NCI-H1436 treated with DMSO at 0.1 percent for 48 hours (cell line): ENCODE data around the gene STH.
"Not testable (repeated sequence)": the region's sequence is repeated elsewhere in the genome, so short reads cannot be mapped to it uniquely, and the experiment has no call there.

Source experiments
- DNase-seq: peaks from one replicate; lab custom pipeline; 2025; lab: John Stamatoyannopoulos, UW

STH gene, protein sequence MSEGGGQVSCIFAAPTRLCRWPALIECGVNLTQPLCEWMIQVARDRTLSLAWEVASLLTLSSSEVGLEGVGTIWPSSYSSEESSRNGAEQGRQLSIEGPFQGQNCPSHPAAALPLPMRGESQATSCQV

DNA sequence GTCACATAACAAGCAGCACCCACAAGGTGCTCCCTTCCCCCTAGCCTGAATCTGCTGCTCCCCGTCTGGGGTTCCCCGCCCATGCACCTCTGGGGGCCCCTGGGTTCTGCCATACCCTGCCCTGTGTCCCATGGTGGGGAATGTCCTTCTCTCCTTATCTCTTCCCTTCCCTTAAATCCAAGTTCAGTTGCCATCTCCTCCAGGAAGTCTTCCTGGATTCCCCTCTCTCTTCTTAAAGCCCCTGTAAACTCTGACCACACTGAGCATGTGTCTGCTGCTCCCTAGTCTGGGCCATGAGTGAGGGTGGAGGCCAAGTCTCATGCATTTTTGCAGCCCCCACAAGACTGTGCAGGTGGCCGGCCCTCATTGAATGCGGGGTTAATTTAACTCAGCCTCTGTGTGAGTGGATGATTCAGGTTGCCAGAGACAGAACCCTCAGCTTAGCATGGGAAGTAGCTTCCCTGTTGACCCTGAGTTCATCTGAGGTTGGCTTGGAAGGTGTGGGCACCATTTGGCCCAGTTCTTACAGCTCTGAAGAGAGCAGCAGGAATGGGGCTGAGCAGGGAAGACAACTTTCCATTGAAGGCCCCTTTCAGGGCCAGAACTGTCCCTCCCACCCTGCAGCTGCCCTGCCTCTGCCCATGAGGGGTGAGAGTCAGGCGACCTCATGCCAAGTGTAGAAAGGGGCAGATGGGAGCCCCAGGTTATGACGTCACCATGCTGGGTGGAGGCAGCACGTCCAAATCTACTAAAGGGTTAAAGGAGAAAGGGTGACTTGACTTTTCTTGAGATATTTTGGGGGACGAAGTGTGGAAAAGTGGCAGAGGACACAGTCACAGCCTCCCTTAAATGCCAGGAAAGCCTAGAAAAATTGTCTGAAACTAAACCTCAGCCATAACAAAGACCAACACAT lies at the start of gene STH:
Gene STH, plus strand, starts transcription at position 264 of the 913 bp plus-strand sequence. Its CDS starts 30 bp downstream, at position 294.
- no peak for DNase-seq

DNA sequence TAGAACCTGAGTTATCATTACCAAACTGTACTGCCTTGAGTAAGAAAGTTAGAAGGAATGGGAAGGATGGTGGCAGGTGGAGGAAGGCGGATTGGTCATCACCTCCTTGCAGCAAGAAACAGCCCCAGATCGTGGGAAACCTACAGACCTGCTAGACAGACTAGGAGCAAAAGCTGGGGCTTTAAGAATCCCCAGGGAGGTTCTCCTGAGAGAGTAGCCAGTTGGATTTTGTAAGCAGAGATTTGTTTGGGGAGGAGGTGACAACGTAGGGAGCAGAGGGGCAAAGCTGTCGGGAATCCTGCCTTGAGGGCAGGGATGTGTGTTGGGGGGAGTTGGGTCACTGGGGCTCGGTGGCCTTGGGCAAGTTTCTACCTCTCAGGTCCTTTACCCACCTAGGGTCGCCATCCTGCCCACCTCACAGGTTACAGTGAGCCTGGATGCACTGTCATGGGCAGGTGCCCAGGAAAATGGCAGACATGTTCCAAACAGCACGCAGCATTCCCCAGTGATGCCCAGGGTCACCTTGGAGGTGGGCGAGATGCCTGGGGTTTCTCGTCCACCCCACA lies 49.2 kb upstream of the STH start:
- no peak for DNase-seq

DNA sequence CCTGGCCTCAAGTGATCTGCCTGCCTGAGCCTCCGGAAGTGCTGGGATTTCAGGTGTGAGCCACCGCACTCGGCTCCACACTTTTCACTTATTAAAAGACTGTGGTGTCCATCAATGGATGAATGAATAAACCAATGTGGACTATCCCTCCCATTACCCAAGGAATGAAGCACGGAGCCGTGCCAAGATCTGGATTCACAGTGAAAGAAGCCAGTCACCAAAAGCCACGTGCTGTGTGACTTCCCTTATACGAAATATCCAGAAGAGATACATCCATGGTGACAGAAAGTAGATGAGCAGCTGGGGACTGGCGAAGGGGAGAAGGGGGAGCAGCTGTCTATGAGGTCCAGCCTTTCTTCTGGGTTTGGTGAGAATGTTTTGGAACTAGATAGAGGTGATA lies 48.2 kb upstream of the STH start:
- no peak for DNase-seq

DNA sequence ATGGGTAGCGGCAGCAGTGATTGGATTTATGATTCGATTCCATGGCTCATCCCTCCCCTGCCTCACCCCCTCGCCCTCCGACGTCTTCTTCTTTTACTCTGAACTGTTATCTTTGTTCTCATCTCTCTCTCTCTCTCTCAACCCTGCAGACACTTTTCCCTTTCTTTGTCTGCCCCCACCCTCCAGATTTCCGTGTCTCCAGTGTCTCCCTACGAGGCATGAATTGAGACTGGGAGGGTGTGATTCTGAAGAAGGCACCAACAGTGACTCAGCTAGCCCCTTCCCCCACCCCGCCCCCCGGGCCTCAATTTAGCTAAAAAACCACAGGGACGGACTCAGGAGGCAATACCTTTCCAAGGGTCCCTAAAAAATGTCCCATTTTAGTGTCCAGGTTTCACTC lies 47.6 kb upstream of the STH start:
- no peak for DNase-seq

DNA sequence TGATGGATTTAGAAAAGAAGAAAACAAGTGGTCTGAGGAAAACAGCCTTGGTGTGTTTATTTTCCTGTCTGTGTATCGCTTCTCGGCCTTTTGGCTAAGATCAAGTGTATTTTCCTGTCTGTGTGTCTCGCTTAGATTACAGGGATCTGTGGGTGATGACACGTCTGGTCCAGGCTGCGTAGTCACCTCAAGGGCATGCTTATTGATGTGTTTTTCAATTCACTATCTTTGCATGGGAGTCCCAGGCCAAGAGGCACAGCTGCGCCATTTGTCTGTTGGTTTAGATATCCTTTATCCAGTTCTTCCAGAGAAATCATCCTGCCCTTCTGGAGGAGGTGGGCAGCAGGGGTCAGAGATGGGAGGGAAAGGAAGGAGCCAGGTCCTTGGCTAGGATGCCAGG lies 47.1 kb upstream of the STH start:
- DNase-seq, result no peak

DNA sequence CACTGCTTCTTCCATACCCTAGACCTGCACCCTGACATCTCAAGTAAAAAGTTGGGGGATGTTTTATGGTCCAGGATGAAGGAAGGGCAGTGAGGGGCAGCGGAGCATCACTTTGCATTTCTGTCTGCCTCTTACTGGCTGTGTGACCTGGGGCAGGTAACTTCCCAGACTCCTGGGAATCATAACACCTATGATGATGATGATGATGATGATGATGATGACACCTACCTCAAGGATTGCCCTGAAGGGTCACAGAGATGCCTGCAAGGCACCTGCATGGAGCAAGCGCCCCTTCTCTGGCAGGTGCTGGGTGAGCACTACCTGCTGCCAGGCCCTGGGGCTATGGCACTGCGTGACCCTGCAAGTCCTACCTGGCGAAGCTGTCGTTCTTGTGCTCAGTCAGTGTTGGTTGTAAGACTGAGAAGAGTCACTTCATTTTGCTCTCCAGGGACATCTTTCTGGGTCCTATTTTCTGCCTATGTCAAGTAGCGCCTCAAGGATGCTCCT lies 46.2 kb upstream of the STH start:
- no peak for DNase-seq

DNA sequence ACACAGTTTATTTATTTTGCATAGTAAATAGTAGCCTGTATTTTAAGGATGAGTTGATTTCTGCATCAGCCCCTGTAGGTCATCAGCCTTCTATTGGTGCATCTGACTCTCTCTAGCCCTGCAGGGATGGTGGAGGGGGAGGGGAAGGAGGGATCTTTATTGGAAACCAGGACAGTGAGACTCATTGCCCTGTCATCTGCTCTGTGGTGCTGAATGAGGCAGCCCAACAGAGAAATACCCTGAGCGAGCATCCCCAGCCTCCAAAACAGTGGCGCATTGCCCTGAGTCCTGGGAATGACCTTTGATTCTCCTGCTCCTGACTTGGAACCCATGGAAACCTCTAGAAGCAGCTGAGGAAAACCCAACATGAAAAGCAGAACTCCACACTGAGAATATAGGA lies 45.5 kb upstream of the STH start:
- DNase-seq, result no peak

DNA sequence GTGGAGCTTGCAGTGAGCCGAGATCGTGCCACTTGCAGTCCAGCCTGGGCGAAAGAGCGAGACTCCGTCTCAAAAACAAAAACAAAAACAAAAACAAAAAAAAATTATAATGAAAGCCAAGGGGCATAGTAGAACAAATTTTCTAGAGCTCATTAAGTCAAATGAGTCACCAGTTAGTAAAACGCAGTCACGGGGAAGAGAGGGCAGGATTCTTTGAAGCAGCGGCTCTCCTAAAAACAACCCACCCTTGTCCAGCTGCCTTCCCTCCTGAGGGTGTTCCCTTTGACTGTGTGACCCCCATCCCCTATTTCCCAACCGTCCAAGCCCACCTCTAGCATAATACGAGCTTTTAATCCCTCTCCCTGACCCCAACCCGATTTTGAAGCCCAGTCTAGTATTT lies 44.1 kb upstream of the STH start:
- no peak for DNase-seq

DNA sequence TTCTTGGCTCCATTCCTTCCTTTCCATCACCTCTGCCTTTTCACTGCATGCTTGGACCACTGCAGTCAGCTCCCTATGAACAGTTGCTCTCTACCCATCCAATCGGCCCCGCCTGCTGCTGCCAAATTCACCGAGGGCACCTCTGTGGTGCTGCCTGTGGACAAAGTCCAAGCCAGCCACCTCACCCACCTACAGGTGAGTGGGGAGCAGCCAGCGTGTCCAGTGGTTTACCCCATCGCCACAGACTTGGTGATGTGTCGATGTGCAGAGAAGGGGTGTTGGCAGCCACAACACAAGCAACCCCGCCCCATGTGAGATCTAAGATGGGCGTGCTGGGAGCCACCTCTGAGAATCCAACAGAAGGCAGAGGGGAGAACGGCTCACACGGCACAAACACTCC lies 43.7 kb upstream of the STH start:
- no peak for DNase-seq

DNA sequence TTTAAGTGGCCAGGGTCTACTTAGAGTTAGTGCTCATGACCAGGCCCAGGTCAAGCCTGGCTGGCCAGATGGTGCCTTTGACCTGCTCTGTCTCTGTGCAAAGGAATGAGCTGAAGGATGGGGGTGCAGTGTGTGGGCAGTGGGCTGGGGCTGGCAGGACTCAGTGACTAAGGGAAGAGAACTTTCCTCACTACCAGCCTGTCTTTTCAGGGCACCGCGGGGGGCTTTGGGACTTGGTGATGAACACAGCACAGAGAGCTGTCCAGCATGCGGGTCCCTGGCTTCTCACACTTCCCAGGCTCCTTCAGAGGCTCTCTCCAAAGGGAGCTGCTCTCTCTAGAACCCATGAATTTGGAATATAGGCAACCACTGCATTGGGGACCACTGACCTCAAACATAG lies 43.0 kb upstream of the STH start:
- no peak for DNase-seq

DNA sequence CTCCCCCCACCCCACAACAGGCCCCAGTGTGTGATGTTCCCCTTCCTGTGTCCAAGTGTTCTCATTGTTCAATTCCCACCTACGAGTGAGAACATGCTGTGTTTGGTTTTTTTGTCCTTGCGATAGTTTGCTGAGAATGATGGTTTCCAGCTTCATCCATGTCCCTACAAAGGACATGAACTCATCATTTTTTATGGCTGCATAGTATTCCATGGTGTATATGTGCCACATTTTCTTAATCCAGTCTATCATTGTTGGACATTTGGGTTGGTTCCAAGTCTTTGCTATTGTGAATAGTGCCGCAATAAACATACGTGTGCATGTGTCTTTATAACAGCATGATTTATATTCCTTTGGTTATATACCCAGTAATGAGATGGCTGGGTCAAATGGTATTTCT lies 42.3 kb upstream of the STH start:
- DNase-seq, result not testable (repeated sequence)

DNA sequence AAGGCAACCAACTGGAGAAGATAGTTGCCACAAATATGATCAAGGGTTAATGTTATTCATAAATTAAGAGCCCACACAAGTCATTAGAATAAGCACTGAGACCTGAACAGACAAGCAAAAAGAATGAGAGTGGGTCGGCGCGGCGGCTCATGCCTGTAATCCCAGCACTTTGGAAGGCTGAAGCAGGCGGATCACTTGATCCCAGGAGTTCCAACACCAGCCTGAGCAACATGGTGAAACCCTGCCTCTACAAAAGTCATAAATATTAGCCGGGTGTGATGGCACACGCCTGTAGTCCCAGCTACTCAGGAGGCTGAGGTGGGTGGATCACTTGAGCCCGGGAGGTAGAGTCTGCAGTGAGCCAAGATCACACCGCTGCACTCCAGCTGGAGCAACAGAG lies 40.7 kb upstream of the STH start:
- DNase-seq, result no peak

DNA sequence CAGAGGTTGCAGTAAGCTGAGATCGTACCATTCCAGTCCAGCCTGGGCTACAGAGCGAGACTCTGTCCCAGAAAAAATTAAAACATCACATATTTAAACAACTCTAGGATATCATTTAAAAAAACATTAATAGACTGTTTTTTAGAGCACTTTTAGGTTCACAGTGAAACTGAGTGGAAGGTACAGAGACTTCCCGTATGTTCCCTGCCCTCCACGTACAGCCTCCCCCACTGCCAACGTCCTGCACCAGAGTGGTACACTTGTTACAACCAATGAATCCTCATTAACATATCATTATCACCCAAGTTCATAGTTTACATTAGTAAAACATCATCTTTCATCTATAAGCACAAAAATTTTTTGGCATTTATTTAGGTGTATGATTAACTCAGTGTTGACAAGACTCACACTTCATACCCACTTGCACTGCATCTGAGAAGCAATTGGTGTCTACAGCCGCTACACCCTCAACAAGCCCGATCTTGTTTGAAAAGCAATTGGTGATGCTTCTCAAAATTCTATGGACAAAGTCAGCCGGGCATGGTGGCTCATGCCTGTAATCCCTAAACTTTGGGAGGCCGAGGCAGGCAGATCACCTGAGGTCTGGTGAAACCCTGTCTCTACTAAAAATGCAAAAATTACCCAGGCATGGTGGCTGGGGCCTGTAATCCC lies 39.9 kb upstream of the STH start:
- DNase-seq, result no peak

DNA sequence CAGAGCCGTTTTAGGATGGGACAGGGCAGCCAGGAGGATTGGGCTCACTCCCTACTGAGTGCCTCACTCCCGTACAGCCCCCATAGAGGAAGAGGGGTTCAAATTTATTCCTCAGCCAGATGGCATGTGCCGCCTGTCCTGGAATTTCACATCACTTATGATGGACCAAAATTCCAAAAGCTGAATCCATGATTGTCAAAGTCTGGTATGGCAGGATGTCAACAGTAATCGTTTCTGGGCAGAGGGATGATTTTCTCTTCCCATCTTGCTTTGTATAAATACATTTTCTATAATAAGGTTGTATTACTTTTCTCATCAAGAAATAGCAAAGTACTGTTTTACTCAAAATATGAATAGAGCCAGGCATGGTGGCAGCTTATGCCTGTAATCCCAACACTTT lies 38.7 kb upstream of the STH start:
- no peak for DNase-seq

DNA sequence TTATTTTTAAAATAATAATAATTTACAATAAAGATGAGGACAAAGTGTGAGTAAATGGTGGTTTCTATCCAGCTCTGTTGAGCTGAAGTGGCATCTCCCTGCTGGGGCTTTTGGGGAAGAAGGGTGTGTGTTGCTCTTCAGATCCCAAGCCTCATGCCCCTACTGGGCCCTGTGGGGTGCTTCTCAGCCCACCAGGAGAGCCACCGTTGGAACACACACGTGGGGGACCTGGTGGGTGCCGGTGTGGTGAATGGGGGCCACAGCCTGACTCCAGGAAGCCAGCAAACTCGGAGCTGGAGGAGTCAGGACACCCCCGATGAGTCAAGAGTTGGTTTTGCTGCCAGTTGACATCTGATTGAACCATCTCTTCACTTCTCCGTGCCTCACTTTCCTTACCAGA lies 37.8 kb upstream of the STH start:
- no peak for DNase-seq

DNA sequence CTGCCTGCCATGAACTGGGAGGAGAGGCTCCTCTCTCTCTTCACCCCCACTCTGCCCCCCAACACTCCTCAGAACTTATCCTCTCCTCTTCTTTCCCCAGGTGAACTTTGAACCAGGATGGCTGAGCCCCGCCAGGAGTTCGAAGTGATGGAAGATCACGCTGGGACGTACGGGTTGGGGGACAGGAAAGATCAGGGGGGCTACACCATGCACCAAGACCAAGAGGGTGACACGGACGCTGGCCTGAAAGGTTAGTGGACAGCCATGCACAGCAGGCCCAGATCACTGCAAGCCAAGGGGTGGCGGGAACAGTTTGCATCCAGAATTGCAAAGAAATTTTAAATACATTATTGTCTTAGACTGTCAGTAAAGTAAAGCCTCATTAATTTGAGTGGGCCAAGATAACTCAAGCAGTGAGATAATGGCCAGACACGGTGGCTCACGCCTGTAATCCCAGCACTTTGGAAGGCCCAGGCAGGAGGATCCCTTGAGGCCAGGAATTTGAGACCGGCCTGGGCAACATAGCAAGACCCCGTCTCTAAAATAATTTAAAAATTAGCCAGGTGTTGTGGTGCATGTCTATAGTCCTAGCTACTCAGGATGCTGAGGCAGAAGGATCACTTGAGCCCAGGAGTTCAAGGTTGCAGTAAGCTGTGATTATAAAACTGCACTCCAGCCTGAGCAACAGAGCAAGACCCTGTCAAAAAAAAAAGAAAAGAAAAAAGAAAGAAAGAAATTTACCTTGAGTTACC lies 36.7 kb upstream of the STH start:
- DNase-seq, result no peak

DNA sequence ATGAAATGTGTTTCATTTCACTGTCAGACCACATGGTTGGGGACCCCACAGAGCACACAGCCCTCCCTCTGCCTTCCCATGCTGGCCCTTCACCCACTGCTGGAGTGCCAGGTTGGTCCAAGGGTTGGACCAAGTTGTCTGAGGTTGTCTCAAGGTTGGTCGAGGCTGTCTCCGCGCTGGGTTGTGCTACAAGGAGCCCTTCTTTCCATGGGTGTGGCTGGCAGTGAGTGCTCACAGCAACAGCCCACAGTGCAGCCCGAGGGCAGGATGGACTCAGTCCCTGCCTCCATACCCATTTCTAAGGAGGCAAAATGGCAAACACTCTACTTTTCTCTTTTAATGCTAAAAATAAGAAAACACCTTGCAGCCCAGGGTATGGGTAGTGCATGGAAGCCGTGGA lies 35.8 kb upstream of the STH start:
- no peak for DNase-seq

DNA sequence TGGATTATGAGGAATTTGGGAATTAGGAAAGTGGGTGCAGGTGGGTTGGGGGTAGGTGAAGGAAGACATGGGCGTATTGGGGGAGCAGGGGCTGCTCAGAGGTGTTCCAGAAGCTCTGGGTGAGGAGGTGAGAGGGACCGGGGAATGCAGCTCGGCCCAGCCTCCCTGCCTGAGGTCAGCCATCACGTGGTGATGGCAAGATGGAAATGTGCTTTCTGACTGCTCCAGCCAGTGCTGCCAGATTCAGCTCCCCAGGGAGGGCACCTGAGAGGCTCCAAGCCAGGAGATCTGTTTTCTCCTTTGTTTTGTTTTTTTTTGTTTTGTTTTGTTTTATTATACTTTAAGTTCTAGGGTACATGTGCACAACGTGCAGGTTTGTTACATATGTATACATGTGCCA lies 35.2 kb upstream of the STH start:
- DNase-seq, result no peak

DNA sequence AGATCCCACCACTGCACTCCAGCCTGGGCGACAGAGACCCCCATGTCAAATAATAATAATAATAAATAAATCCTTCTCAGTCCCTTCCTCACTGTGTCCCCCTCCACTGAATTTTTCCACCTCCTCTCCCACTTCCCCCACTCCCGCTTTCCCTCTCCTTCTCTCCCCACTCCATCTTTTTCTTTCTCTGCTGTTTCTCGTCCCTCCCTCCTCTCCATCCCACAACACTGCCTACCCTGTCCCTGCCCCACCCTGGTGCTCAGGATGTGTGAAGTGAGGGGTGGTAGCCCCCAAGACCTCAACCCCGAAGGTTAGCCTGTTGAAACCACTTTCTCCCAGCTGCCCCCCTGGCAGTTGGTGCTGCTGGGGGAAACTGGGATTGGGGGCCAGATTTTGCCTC lies 34.4 kb upstream of the STH start:
- no peak for DNase-seq

DNA sequence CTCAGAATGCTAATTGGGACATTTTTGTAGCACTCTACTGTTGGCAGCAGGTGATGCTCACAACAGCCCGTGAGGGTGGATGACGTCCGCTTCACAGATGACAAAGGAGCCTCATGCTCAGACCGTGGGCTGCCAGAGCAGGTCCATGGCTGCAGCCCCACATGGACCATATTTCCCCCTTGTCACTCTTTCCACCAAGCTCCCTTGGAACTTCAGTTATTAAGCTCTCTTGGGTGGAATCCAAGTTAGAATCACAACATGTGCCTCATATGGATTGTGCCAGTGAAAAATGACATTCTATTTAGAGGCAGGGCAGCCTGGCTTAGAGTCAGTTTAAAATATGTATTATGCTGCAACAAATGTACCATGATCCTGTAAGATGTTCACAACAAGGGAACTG lies 33.2 kb upstream of the STH start:
- no peak for DNase-seq

DNA sequence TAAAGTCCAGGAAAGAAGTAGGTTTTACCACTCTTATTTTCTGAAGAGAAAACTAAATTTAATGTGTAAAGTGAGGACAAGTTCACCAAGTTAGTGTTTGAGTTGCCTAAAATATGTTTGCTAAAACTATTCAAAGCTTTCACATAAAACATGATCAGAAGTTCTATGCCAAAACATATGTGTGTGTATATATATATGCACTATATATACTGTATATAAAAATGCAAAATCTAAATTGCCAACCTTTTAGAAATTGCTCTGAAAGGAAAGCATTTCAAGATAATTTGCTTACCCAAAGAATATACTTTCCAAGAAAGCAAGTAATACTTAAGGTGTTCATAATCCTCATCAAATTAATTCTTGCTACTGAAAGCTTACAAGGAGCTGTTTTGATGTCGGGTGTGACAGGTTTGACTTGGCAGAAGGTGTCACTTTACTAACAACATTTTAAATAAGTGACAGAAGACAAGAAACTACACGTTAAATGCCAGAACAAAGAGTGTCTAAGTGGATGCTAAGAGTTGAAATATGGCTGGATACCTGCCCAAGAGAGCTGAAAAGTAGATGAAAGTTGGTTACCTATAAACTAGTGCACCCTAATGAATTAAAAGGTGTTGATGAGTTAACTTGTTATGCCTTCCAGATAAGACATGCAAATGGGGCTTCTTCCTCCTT lies 32.3 kb upstream of the STH start:
- DNase-seq, result no peak

DNA sequence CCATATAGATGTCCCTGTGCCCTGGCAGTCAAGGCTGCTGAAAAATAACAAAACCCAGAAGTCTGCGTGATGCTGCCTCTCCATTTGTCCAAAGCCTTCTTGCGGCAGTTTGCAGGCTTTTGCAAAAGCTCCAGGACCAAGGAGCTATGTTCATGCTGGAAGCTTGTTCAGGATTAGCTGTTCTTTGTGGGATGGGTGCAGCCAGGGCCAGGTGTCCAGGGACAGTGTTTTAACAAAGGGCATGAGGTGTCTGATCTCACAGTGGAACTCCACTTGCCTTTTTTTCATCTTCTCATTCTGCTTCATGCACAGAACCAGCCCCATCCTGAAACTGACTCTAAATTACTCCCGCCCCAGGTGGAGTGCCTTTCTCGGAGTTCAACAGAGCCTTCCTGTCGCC lies 31.7 kb upstream of the STH start:
- no peak for DNase-seq
